ACHN (cell line): ENCODE data around the gene CSRNP2.

Source experiments
- DNase-seq: peaks from one replicate; pipeline ENCODE4 v3.0.0-alpha.2; 2015
- in situ Hi-C: cut with HindIII; loops from 2 replicates; pipeline ENCODE4 v1.10.0; 2017; ENCODE audit warnings: low sequenced_read_pairs, low pct_ligation_motif_present, low pct_unique_long_range_greater_than_20kb

The CSRNP2 gene

GRCh38 chr12:51083126-51083833, at the start of gene CSRNP2:
CSRNP2 (minus strand) TSS chr12:51083596; CDS start chr12:51076561, 7,035 bp downstream.
- in situ Hi-C loops: no loop called here
- peak; percentile 99 for DNase-seq

GRCh38 chr12:51132693-51133092, 49.3 kb upstream of the CSRNP2 start:
- DNase-seq: no peak

GRCh38 chr12:51131745-51132521, 48.5 kb upstream of the CSRNP2 start:
- no peak for DNase-seq
- in situ Hi-C loops: no loop called here

More at GRCh38 chr12:51132693-51133092, 49.3 kb upstream of the CSRNP2 start:
- in situ Hi-C loops: no loop called here

- DNase-seq: no peak
- in situ Hi-C loops: no loop called here
These were observed 45.5 kb upstream of the CSRNP2 start for GRCh38 chr12:51128919-51129318.

GRCh38 chr12:51127050-51127729, 43.8 kb upstream of the CSRNP2 start:
- DNase-seq: no peak
- in situ Hi-C loops: no loop called here

- no peak for DNase-seq
- in situ Hi-C loops: no loop called here
These were observed 42.9 kb upstream of the CSRNP2 start for GRCh38 chr12:51126297-51126696.

- in situ Hi-C loops: no loop called here
- no peak for DNase-seq
These were observed 41.1 kb upstream of the CSRNP2 start for GRCh38 chr12:51124504-51124903.

- in situ Hi-C loops: no loop called here
- peak; percentile 94 for DNase-seq
These were observed 39.4 kb upstream of the CSRNP2 start for GRCh38 chr12:51122844-51123243.

- in situ Hi-C loops: no loop called here
- peak; percentile 95 for DNase-seq
These were observed 35.3 kb upstream of the CSRNP2 start for GRCh38 chr12:51118706-51119105.

GRCh38 chr12:51115533-51115932, 32.1 kb upstream of the CSRNP2 start:
- DNase-seq: no peak
- in situ Hi-C loops: no loop called here

- in situ Hi-C loops: no loop called here
- no peak for DNase-seq
These were observed 24.7 kb upstream of the CSRNP2 start for GRCh38 chr12:51108136-51108535.

GRCh38 chr12:51103977-51104376, 20.6 kb upstream of the CSRNP2 start:
- no peak for DNase-seq
- in situ Hi-C loops: no loop called here

- in situ Hi-C loops: no loop called here
- no peak for DNase-seq
These were observed 15.2 kb upstream of the CSRNP2 start for GRCh38 chr12:51098611-51099010.

- no peak for DNase-seq
- in situ Hi-C loops: no loop called here
These were observed 7.4 kb upstream of the CSRNP2 start for GRCh38 chr12:51090705-51091229.

GRCh38 chr12:51087818-51088217, 4.4 kb upstream of the CSRNP2 start:
- in situ Hi-C loops: no loop called here
- no peak for DNase-seq

- DNase-seq: no peak
- in situ Hi-C loops: no loop called here
These were observed 3.5 kb upstream of the CSRNP2 start for GRCh38 chr12:51086933-51087332.

GRCh38 chr12:51085757-51086156, 2.4 kb upstream of the CSRNP2 start:
- DNase-seq: no peak
- in situ Hi-C loops: no loop called here

GRCh38 chr12:51082561-51083125, 753 bp downstream of the CSRNP2 start:
- peak; percentile 64 for DNase-seq
- in situ Hi-C loops: no loop called here

GRCh38 chr12:51081421-51081820, 2.0 kb downstream of the CSRNP2 start:
- no peak for DNase-seq
- in situ Hi-C loops: no loop called here
